Right lobe of liver (tissue), 4 donors: ENCODE data around the gene CDYL.

Experiments
- CTCF ChIP-seq, 4 donors: fragments of 200-600 bp in 3 of 4; fragments of 450-650 bp in 1 of 4; IDR thresholded peaks; one replicate each; pipeline versions ENCODE4 v1.5.1 to v1.8.0; 2016 to 2022; ENCODE audit warnings: antibody characterized with exemption in 4 of 4, mild to moderate bottlenecking in 2 of 4
- POLR2A ChIP-seq: fragments of 450-650 bp; IDR thresholded peaks from one replicate; pipeline ENCODE4 v1.6.1; 2017; ENCODE audit warnings: antibody characterized with exemption, mild to moderate bottlenecking
- donor health status: DM: no; HTN: no; CAD: no.
- donor health status: DM: no; HTN: no; CAD: no.
- donor health status: DM: no; HTN: yes; CAD: no.

- no peak for TF ChIP-seq CTCF (IDR thresholded peaks at IDR 0.05)
- no peak for TF ChIP-seq POLR2A
Observed at GRCh38 chr6:4895971-4896370, 119.8 kb downstream of the CDYL start.
